HepG2 (cell line): Measurements from ENCODE around the gene NENF.

ENCODE experiments used
- ATF2 ChIP-seq: sonication (generic); formaldehyde crosslinking; IDR thresholded peaks from 2 replicates; pipeline ENCODE4 v1.4.0; 2020; ENCODE audit warnings: missing genetic modification reagents
- CBX5 ChIP-seq: sonication (generic); formaldehyde crosslinking; IDR thresholded peaks from 2 replicates; pipeline ENCODE4 v1.4.0; 2020; ENCODE audit warnings: missing genetic modification reagents, borderline replicate concordance
- CHD2 ChIP-seq: IDR thresholded peaks from 2 replicates; pipeline ENCODE4 v1.6.1; 2011; ENCODE audit warnings: low read depth, low read length, improper control_type of control experiment
- CTCF ChIP-seq: sonication (generic); formaldehyde crosslinking; IDR thresholded peaks from 2 replicates; pipeline ENCODE4 v1.5.0; 2020; ENCODE audit warnings: mild to moderate bottlenecking, missing genetic modification reagents, moderate library complexity
- EZH2 ChIP-seq: conservative IDR thresholded peaks from 2 replicates; pipeline ENCODE4 v1.6.1; 2012; ENCODE audit warnings: mild to moderate bottlenecking, low read depth, low read length, moderate library complexity
- GLMP ChIP-seq: sonication (generic); formaldehyde crosslinking; IDR thresholded peaks from 2 replicates; pipeline ENCODE4 v1.9.0; 2021; ENCODE audit warnings: missing genetic modification reagents, mild to moderate bottlenecking, borderline replicate concordance
- KDM1A ChIP-seq: IDR thresholded peaks from 2 replicates; pipeline ENCODE4 v1.6.1; 2016; ENCODE audit warnings: missing compliant biosample characterization
- KDM5A ChIP-seq: fragments of 200-600 bp; sonication (generic); IDR thresholded peaks from 2 replicates; pipeline ENCODE4 v1.7.0; 2018; ENCODE audit warnings: antibody characterized with exemption, mild to moderate bottlenecking, low read length, borderline replicate concordance
- ZBTB25 ChIP-seq: IDR thresholded peaks from 2 replicates; pipeline ENCODE4 v1.6.1; 2018; ENCODE audit warnings: missing genetic modification reagents
- ZBTB43 ChIP-seq: sonication (generic); formaldehyde crosslinking; conservative IDR thresholded peaks from 2 replicates; pipeline ENCODE4 v1.4.0; 2020; ENCODE audit warnings: missing genetic modification reagents
- ZNF574 ChIP-seq: sonication (generic); formaldehyde crosslinking; IDR thresholded peaks from 2 replicates; pipeline ENCODE4 v1.4.0; 2020; ENCODE audit warnings: missing genetic modification reagents

GRCh38 chr1:212487286-212487685 is 54.6 kb downstream of the NENF start:
- TF ChIP-seq ATF2 (CRISPR knock-in tag), result no peak
- TF ChIP-seq KDM1A (CRISPR knock-in tag), result no peak
- TF ChIP-seq ZBTB25 (CRISPR knock-in tag), result no peak
- TF ChIP-seq ZNF574 (CRISPR knock-in tag), result no peak
- no peak for TF ChIP-seq EZH2
- TF ChIP-seq CBX5 (CRISPR knock-in tag), result no peak
- no peak for TF ChIP-seq KDM5A
- TF ChIP-seq CTCF (CRISPR knock-in tag), result no peak
- no peak for TF ChIP-seq GLMP (CRISPR knock-in tag)
- no peak for TF ChIP-seq CHD2
- no peak for TF ChIP-seq ZBTB43 (CRISPR knock-in tag)
